GM18873 (cell line): ENCODE results near the gene RPP30.
A peak's percentile ranks its signal among the peaks of the same experiment; 100 is the strongest.
"Not testable (repeated sequence)": the region's sequence is repeated elsewhere in the genome, so short reads cannot be mapped to it uniquely, and the experiment has no call there.

Experiments
- ATAC-seq: cut with Tn5 transposase; IDR thresholded peaks from one replicate; pipeline ENCODE4 v1.9.1; 2021; ENCODE audit warnings: mild to moderate bottlenecking, moderate library complexity, moderate number of reproducible peaks; ENCODE audit not compliant: unreplicated experiment, low FRiP score

The RPP30 gene

DNA sequence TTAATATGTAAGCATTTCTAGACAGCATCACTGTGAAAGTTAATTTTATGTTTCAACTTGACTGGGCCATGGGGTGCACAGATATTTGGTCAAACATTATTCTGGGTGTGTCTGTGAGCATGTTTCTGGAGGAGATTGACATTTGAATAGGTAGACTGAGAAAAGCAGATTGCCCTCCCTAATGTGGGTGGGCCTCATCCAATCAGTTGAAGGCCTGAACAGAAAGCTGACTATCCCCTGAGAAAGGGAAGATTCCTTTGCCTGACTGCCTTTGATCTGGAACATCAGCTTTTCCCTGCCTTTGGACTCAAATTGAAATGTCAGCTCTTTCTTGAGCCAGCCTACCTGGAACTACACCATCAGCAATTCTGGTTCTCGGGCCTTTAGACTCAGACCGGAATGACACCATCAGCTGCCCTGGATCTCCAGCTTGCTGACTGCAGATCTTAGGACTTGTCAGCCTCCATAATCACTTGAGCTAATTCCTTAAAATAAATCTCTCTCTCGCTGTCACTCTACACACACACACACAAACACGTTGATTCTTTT is 5.7 kb upstream of the RPP30 start:
- no peak for ATAC-seq

DNA sequence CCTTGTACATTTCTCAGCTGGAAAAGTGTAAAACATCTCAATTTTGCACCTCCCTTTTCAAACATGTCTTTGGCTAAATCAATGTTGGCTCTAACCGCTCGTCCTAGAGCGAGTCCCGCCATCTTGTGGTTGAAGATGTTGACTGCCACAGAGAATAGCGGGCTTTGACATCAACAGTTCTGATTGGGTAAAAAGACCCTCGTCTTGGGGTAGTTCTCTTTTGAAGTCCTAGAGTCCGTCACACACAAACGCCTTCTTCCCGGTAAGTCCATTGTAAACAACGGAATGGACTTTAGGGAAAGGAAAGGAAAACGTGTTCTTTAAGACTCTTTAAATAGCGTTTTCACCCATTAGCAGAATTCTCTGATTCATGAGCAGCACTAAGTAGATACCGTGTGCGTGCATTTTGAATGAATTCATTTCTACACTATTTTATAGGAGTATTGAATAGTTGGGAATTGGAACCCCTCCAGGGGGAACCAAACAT is 452 bp upstream of the RPP30 start:
- peak; percentile 34 for ATAC-seq

DNA sequence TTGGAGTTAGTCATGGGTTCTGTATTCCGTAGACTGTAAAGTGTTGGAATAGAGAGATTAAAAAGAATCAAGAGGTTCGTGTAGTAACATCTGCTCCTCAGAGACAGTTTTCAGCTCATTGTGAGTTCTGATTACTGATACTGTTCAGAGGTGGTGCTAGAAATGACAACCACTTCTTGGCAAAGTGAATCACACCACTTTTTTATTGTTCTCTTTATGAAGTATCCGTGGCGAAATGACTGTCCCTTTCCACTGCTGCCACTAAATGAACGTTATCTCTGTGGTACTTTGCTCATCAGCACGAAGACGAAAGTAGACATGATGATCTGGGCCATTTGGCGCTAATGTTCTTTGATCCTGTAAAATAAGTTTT is 860 bp downstream of the RPP30 start:
- no peak for ATAC-seq

DNA sequence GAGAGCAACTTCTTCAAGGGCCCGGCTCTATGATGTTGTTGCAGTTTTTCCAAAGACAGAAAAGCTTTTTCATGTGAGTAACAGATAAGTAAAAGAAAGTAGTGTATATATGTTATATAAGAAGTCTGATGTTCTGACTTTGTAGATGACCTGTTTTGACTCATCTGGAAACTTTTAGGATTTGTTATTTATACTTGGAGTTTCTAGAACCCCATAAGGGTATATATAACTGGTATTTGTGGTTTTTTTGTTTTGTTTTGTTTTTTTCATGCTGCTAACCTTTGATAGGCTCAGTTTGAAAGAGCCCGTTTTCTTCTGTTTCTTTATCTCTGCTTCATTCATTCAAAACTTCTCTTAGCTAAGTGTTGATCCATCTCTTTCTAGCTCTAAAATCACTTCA is 7.3 kb downstream of the RPP30 start:
- no peak for ATAC-seq

DNA sequence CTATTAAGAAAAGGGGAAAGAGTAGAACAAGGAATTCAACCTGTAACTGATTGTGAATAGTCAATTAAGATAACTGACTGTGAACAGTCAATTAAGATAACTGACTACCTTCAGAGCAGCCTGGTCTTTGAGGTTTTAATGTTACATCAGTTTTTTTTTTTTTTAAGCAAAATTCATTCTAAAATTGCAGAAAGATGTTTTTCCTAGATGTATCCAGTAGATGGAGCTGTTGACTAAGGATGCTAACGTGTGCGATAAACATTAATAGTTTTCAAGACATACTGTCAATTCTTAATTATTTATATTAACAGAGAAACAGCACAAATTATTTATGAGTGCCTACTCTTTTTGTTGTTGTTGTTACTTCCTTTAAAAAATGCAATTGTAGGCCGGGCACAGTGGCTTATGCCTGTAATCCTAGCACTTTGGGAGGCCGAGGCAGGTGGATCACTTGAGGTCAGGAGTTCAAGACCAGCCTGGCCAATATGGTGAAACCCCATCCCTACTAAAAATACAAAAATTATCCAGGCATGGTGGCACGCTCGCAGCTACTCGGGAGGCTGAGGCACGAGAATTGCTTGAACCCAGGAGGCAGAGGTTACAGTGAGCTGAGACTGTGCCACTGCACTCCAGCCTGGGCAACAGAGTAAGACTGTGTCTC is 8.4 kb downstream of the RPP30 start:
- not testable (repeated sequence) for ATAC-seq

DNA sequence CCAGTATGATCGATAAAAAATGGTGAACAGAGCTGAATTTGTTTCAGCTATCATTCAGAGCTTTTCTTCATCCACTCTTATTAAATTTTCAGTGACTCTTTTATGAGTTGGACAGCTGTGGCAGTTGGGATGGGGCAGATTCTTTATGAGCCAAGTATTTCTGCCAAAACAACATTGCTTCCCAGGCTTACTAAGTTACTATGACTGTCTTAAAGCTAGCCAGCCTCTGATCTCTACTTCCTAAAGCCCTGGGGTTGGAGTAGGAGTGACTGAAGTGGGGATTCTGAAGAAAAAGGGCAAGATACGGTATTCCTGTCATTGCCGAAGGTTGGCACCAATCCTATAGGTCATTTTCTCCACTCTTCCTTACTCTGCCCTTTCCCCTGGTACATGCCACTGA is 12.7 kb downstream of the RPP30 start:
- no peak for ATAC-seq

DNA sequence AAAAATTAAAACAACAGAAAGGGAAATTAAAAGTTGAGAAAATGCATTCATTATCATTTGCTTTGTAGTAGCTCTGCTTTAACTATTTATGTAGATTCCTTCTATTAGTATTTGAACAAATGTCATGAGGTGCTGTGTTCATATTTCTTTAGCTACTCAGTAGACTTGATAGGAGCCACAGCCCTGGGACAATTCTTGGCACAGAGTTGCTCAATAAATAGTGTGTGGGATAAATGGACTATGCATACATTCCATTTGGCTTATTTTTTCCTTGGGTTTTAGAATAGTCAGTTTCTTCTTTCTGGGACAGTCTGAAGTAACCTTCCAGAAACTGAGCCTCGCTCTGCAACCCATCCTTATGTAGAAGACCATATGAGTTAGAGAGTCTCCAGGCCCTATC is 13.4 kb downstream of the RPP30 start:
- ATAC-seq, result no peak

DNA sequence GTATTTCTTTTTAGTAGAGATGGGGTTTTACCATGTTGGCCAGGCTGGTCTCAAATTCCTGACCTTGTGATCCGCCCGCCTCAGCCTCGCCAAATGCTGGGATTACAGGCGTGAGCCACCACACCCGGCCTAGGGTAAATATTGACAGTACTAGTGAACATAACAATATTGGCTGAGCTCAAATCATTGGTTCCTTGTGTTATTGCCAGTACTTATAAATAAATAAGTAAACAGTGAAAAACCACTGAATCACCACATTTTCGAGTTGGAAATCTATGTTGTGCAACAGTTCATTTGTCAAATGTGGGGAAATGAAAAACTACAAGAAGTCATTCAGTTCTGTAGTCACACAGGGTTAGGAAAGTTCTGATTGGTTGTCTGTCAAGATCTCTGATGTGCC is 15.8 kb downstream of the RPP30 start:
- ATAC-seq, result no peak

- no peak for ATAC-seq
Measured at GRCh38 chr10:90888387-90888786, 16.6 kb downstream of the RPP30 start.

GRCh38 chr10:90889636-90890035 is 17.9 kb downstream of the RPP30 start:
- no peak for ATAC-seq

DNA sequence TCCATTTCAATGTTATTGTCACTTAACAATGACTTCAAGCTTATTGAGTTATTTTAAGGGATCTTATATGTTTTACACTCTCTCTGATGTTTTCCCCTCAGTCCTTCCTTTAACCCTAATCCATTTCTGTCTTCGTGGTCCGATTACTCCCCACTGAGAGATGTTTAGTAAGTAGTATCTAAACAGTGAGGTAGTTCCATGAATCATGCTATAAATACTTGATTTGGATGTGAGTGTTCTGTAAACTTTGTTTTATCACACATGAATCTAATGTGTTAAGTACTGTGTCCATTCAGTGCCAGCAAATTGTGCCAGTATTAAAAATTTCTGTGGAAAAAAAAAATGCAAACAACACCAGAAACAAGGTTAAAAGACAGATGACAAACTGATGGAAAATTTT is 18.6 kb downstream of the RPP30 start:
- ATAC-seq, result no peak

GRCh38 chr10:90893190-90893589 is 21.4 kb downstream of the RPP30 start:
- no peak for ATAC-seq

DNA sequence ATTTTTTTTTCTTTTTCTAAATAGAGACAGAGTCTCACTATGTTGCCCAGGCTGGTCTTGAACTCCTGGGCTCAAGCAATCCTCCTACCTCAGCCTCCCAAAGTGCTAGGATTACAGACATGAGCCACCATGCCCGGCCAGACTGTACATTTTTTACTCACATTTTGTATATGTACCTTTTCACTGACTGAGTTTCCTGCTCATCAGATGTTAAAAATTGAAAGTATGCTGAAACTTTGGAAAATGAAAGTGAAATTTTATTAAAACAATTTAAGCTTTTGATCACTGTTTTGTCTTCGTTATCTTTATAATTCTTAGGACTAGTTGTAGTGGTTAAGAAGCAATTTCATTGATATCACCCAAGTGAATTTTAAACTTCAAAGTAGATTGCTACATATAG is 25.1 kb downstream of the RPP30 start:
- ATAC-seq, result not testable (repeated sequence)

DNA sequence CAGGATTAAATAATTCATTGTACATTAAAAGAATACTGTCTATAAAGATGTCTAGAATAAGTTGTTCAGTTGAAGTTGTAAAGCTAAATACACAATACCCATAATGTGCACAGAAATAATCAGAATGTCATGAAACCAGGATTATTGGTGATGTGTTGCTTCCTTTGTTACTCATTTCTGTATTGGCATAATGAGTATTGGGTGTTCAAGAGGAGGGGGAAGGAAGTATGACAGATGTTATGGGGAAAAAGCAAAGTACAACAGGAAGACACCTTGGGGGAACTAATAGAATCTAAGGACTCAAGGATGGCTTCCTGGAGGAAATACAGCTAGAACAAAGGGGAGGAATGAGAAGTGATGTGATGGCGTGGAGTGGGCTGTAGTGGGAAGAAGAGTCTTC is 34.2 kb downstream of the RPP30 start:
- ATAC-seq, result peak; percentile 59

GRCh38 chr10:90906596-90906995 is 34.8 kb downstream of the RPP30 start:
- no peak for ATAC-seq

DNA sequence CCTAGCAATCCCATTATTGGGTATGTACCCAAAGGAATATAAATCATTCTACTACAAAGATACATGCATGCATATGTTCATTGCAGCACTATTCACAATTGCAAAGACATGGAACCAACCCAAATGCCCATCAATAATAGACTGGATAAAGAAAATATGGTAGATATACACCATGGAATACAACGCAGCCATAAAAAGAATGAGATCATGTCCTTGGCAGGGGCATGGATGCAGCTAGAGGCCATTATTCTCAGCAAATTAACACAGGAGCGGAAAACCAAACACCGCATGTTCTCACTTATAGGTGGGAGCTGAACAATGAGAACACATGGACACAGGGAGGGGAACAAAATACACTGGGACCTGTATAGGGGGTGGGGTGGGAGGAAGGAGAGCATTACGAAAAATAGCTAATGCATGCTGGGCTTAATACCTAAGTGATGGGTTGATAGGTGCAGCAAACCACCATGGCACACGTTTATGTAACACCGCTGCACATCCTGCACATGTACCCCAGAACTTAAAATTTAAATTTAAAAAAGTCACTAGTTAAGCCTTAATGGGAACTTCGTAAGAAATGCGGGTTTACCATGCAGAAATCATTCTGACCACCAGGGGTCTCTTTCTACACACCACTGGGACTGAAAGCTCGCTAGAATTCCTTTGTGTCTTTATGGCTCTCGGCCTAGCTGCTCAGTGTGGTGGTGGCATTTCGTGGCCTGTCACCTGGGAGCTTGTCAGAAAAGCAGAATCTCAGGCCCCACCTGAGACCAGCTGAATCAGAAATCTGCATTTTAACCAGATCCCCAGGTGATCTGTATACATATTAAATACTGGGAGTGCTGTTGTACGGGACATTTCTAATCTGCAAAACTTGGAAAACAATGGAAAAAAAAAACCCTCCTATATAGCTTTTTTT is 39.6 kb downstream of the RPP30 start:
- peak; percentile 67 for ATAC-seq

- ATAC-seq, result no peak
Measured at GRCh38 chr10:90912174-90912573, 40.4 kb downstream of the RPP30 start.

DNA sequence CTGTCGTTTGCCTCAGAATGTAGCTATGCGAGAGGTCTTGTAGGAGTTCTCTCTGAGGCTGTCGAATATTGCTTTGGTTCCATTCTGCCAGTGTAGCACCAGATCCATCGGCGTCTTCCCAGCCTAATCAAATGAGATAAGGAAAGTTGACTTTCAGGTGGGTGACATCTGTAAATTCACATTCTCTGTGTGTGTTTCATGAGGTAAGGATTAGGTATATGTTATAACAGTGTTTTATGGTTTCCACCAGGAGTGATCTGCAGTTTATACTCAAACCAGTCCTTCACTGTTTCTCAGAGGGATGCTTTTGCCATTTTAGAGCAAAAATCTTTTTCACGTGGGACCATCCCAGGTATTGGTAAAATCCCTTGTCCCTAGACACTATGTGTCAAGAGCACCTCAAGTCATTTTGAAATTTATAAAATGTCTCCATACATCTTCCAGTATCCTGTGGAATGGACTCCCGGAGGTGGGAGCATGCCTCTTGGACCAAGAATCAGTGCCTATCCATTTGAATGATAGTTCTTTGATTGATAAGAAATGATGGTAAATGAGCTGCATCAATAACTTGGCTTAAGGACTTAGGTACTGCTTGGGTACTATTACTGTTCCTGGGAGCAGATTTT is 41.2 kb downstream of the RPP30 start:
- ATAC-seq, result no peak

- ATAC-seq, result no peak
Measured at GRCh38 chr10:90913774-90914420, 42.1 kb downstream of the RPP30 start.

GRCh38 chr10:90914992-90915765 is 43.4 kb downstream of the RPP30 start:
- ATAC-seq, result no peak
